ENCODE data around the gene NTRK3. TPM values are rescaled to one million over a fixed set of nuclear protein-coding genes. Genes with fewer than 3 reads are reported as not detected.
"Not testable (repeated sequence)": the region's sequence is repeated elsewhere in the genome, so short reads cannot be mapped to it uniquely, and the experiment has no call there.

Gene NTRK3
- total and polyA plus RNA-seq, 5 donors, result 2.6 to 5.5 (median 3.6) TPM

- Histone ChIP-seq H3K4me1 (ENCODE audit: control insufficient read depth, insufficient read depth, low read length) (no peaks in the 10 kb centered on the region), H3K9me3 (ENCODE audit: control insufficient read depth, low read length) (no peaks in the 10 kb centered on the region), H3K4me3 (ENCODE audit: low read length) (no peak overlapping the region), H3K27me3 (ENCODE audit: control insufficient read depth, insufficient read depth) (no peaks in the 10 kb centered on the region), H3K27ac (ENCODE audit: low read length) (no peak overlapping the region)
- 29% methylated on average over 4 of the region's 4 CpGs for WGBS
- intact Hi-C loops (cut with DNase I), result no loop called here
- ATAC-seq, result peak; percentile 73 to 84
- DNase-seq, result peak in 2 of 3 donors; percentile 14 to 31
Measured at GRCh38 chr15:87850916-87851315, 405.6 kb downstream of the NTRK3 start.

GRCh38 chr15:87849181-87849580 is 407.4 kb downstream of the NTRK3 start:
- DNase-seq (no peak), ATAC-seq (no peak)
- H3K9me3 ChIP-seq (ENCODE audit: control insufficient read depth, low read length), result no peaks in the 10 kb centered on the region
- no peak overlapping the region for H3K27ac ChIP-seq (ENCODE audit: low read length)
- H3K4me1 ChIP-seq (ENCODE audit: control insufficient read depth, insufficient read depth, low read length), result no peaks in the 10 kb centered on the region
- H3K27me3 ChIP-seq (ENCODE audit: control insufficient read depth, insufficient read depth), result no peaks in the 10 kb centered on the region
- no peak overlapping the region for H3K4me3 ChIP-seq (ENCODE audit: low read length)
- intact Hi-C loops (cut with DNase I), result no loop called here
- WGBS, result 69% methylated on average over 2 of the region's 2 CpGs

GRCh38 chr15:87848012-87848411 is 408.5 kb downstream of the NTRK3 start:
- Histone ChIP-seq H3K4me3 (ENCODE audit: low read length) (no peak overlapping the region), H3K4me1 (ENCODE audit: control insufficient read depth, insufficient read depth, low read length) (no peaks in the 10 kb centered on the region), H3K9me3 (ENCODE audit: control insufficient read depth, low read length) (no peaks in the 10 kb centered on the region), H3K27me3 (ENCODE audit: control insufficient read depth, insufficient read depth) (no peaks in the 10 kb centered on the region), H3K27ac (ENCODE audit: low read length) (no peak overlapping the region)
- DNase-seq (no peak), ATAC-seq (no peak)
- WGBS, result 82% methylated on average over 1 of the region's 1 CpG
- intact Hi-C loops (cut with DNase I), result no loop called here

GRCh38 chr15:87846746-87847145 is 409.8 kb downstream of the NTRK3 start:
- Histone ChIP-seq H3K27ac (ENCODE audit: low read length) (no peak overlapping the region), H3K27me3 (ENCODE audit: control insufficient read depth, insufficient read depth) (no peaks in the 10 kb centered on the region), H3K4me3 (ENCODE audit: low read length) (no peak overlapping the region), H3K9me3 (ENCODE audit: control insufficient read depth, low read length) (no peaks in the 10 kb centered on the region), H3K4me1 (ENCODE audit: control insufficient read depth, insufficient read depth, low read length) (no peaks in the 10 kb centered on the region)
- ATAC-seq, result no peak
- WGBS, result 70% methylated on average over 3 of the region's 3 CpGs
- intact Hi-C loops (cut with DNase I), result no loop called here
- no peak for DNase-seq

GRCh38 chr15:87843312-87843711 is 413.2 kb downstream of the NTRK3 start:
- WGBS, result 94% methylated on average over 3 of the region's 3 CpGs
- no peak overlapping the region for H3K27ac ChIP-seq (ENCODE audit: low read length)
- no peaks in the 10 kb centered on the region for H3K4me1 ChIP-seq (ENCODE audit: control insufficient read depth, insufficient read depth, low read length)
- no peaks in the 10 kb centered on the region for H3K9me3 ChIP-seq (ENCODE audit: control insufficient read depth, low read length)
- intact Hi-C loops (cut with DNase I), result no loop called here
- DNase-seq, result no peak
- H3K4me3 ChIP-seq (ENCODE audit: low read length), result no peak overlapping the region
- ATAC-seq, result no peak
- no peaks in the 10 kb centered on the region for H3K27me3 ChIP-seq (ENCODE audit: control insufficient read depth, insufficient read depth)

- DNase-seq, result peak in 1 of 3 donors; percentile 33
- H3K4me1 ChIP-seq (ENCODE audit: control insufficient read depth, insufficient read depth, low read length), result no peaks in the 10 kb centered on the region
Measured at GRCh38 chr15:87841426-87841998, 415.0 kb downstream of the NTRK3 start.

GRCh38 chr15:87835830-87836229 is 420.7 kb downstream of the NTRK3 start:
- ATAC-seq; intact Hi-C loops (cut with DNase I): not testable (repeated sequence)
- 78% methylated on average over 2 of the region's 2 CpGs for WGBS

More at GRCh38 chr15:87841426-87841998, 415.0 kb downstream of the NTRK3 start:
- ATAC-seq, result no peak
- intact Hi-C loops (cut with DNase I), result no loop called here
- no peaks in the 10 kb centered on the region for H3K27me3 ChIP-seq (ENCODE audit: control insufficient read depth, insufficient read depth)
- no peaks in the 10 kb centered on the region for H3K9me3 ChIP-seq (ENCODE audit: control insufficient read depth, low read length)
- WGBS, result 72% methylated on average over 1 of the region's 1 CpG
- no peak overlapping the region for H3K27ac ChIP-seq (ENCODE audit: low read length)
- no peak overlapping the region for H3K4me3 ChIP-seq (ENCODE audit: low read length)

GRCh38 chr15:87833333-87833732 is 423.2 kb downstream of the NTRK3 start:
- 74% methylated on average over 5 of the region's 5 CpGs for WGBS
- intact Hi-C loops (cut with DNase I), result not testable (repeated sequence)

More at GRCh38 chr15:87835830-87836229, 420.7 kb downstream of the NTRK3 start:
- H3K4me1 ChIP-seq (ENCODE audit: control insufficient read depth, insufficient read depth, low read length); H3K27me3 ChIP-seq (ENCODE audit: control insufficient read depth, insufficient read depth); H3K9me3 ChIP-seq (ENCODE audit: control insufficient read depth, low read length); H3K27ac ChIP-seq (ENCODE audit: low read length); H3K4me3 ChIP-seq (ENCODE audit: low read length); DNase-seq: not testable (repeated sequence)

GRCh38 chr15:87829332-87830050 is 427.0 kb downstream of the NTRK3 start:
- 43% methylated on average over 4 of the region's 4 CpGs for WGBS
- ATAC-seq, result peak; percentile 76 to 85

More at GRCh38 chr15:87833333-87833732, 423.2 kb downstream of the NTRK3 start:
- not testable (repeated sequence) for H3K9me3 ChIP-seq (ENCODE audit: control insufficient read depth, low read length); H3K4me1 ChIP-seq (ENCODE audit: control insufficient read depth, insufficient read depth, low read length); H3K27me3 ChIP-seq (ENCODE audit: control insufficient read depth, insufficient read depth); H3K27ac ChIP-seq (ENCODE audit: low read length); DNase-seq; H3K4me3 ChIP-seq (ENCODE audit: low read length); ATAC-seq

GRCh38 chr15:87828608-87829007 is 427.9 kb downstream of the NTRK3 start:
- Histone ChIP-seq H3K27me3 (ENCODE audit: control insufficient read depth, insufficient read depth) (no peaks in the 10 kb centered on the region), H3K4me1 (ENCODE audit: control insufficient read depth, insufficient read depth, low read length) (no peaks in the 10 kb centered on the region), H3K4me3 (ENCODE audit: low read length) (no peak overlapping the region), H3K9me3 (ENCODE audit: control insufficient read depth, low read length) (no peaks in the 10 kb centered on the region), H3K27ac (ENCODE audit: low read length) (no peak overlapping the region)
- intact Hi-C loops (cut with DNase I), result loop anchor here in 1 of 4 donors (2.0 kb wide), 1 partner anchor 36 kb away; no protein-coding TSS in a partner anchor
- WGBS, result 78% methylated on average over 3 of the region's 3 CpGs
- ATAC-seq, result no peak
- no peak for DNase-seq

More at GRCh38 chr15:87829332-87830050, 427.0 kb downstream of the NTRK3 start:
- H3K27me3 ChIP-seq (ENCODE audit: control insufficient read depth, insufficient read depth), result no peaks in the 10 kb centered on the region
- DNase-seq, result peak; percentile 44 to 81 (median 81)
- no peak overlapping the region for H3K4me3 ChIP-seq (ENCODE audit: low read length)
- no peak overlapping the region for H3K27ac ChIP-seq (ENCODE audit: low read length)
- no peaks in the 10 kb centered on the region for H3K4me1 ChIP-seq (ENCODE audit: control insufficient read depth, insufficient read depth, low read length)
- intact Hi-C loops (cut with DNase I), result loop anchor here in 1 of 4 donors (2.0 kb wide), 1 partner anchor 37 kb away; no protein-coding TSS in a partner anchor
- H3K9me3 ChIP-seq (ENCODE audit: control insufficient read depth, low read length), result no peaks in the 10 kb centered on the region

- Histone ChIP-seq H3K9me3 (ENCODE audit: control insufficient read depth, low read length) (no peaks in the 10 kb centered on the region), H3K27ac (ENCODE audit: low read length) (no peak overlapping the region), H3K27me3 (ENCODE audit: control insufficient read depth, insufficient read depth) (no peaks in the 10 kb centered on the region), H3K4me3 (ENCODE audit: low read length) (no peak overlapping the region), H3K4me1 (ENCODE audit: control insufficient read depth, insufficient read depth, low read length) (no peaks in the 10 kb centered on the region)
- intact Hi-C loops (cut with DNase I), result no loop called here
- DNase-seq (no peak), ATAC-seq (no peak)
- WGBS, result 83% methylated on average over 3 of the region's 3 CpGs
Measured at GRCh38 chr15:87827131-87827530, 429.4 kb downstream of the NTRK3 start.

All from right cardiac atrium (tissue), 5 donors.